H9 (cell line): ENCODE measurements around the gene FAXDC2. TPM values are rescaled to one million over a fixed set of nuclear protein-coding genes. Genes with fewer than 3 reads are reported as not detected.

Experiments used
- DNase-seq: peaks from one replicate; pipeline ENCODE4 v3.0.0-alpha.2; 2017
- H2AFZ ChIP-seq: one replicate; pipeline ENCODE4 v1.6.1; 2013; ENCODE audit warnings: mild to moderate bottlenecking, low read length, control low read depth, moderate library complexity
- H2AK5ac ChIP-seq: 2 replicates; pipeline ENCODE4 v1.6.1; 2013; ENCODE audit warnings: low read length, control low read depth, mixed read lengths; ENCODE audit not compliant: insufficient read length
- H2BK120ac ChIP-seq: one replicate; pipeline ENCODE4 v1.6.1; 2013; ENCODE audit warnings: low read depth, mild to moderate bottlenecking, low read length, control low read depth, inconsistent platforms; ENCODE audit not compliant: poor library complexity, severe bottlenecking
- H2BK12ac ChIP-seq: 2 replicates; pipeline ENCODE4 v1.6.1; 2013; ENCODE audit warnings: low read length, control low read depth, mixed read lengths, low read depth; ENCODE audit not compliant: insufficient read length
- H2BK15ac ChIP-seq: 2 replicates; pipeline ENCODE4 v1.6.1; 2013; ENCODE audit warnings: low read depth, low read length, control low read depth
- H2BK20ac ChIP-seq: one replicate; pipeline ENCODE4 v1.6.1; 2013; ENCODE audit warnings: low read depth, mild to moderate bottlenecking, low read length, control low read depth, inconsistent platforms; ENCODE audit not compliant: poor library complexity, severe bottlenecking
- H2BK5ac ChIP-seq: 2 replicates; pipeline ENCODE4 v1.6.1; 2013; ENCODE audit warnings: low read length, control low read depth, mixed read lengths; ENCODE audit not compliant: insufficient read length
- H3K14ac ChIP-seq: 2 replicates; pipeline ENCODE4 v1.6.1; 2013; ENCODE audit warnings: low read length, control low read depth; ENCODE audit not compliant: insufficient read depth
- H3K18ac ChIP-seq: 2 replicates; pipeline ENCODE4 v1.6.1; 2013; ENCODE audit warnings: low read depth, mild to moderate bottlenecking, mixed read lengths, low read length, control low read depth; ENCODE audit not compliant: insufficient read length
- H3K23ac ChIP-seq: 2 replicates; pipeline ENCODE4 v1.6.1; 2013; ENCODE audit warnings: low read length, control low read depth, mixed read lengths, low read depth; ENCODE audit not compliant: insufficient read length
- H3K23me2 ChIP-seq: 2 replicates; pipeline ENCODE4 v1.6.1; 2013; ENCODE audit warnings: low read depth, mild to moderate bottlenecking, mixed read lengths, low read length, control low read depth; ENCODE audit not compliant: insufficient read length, poor library complexity, severe bottlenecking
- H3K27ac ChIP-seq: 2 replicates; pipeline ENCODE4 v1.5.1; 2013; ENCODE audit warnings: low read length, control low read depth, mixed read lengths, low read depth; ENCODE audit not compliant: insufficient read length
- H3K27me3 ChIP-seq: 2 replicates; pipeline ENCODE4 v1.6.1; 2013; ENCODE audit warnings: low read length, control low read depth, inconsistent platforms; ENCODE audit not compliant: insufficient read depth
- H3K4ac ChIP-seq: 2 replicates; pipeline ENCODE4 v1.6.1; 2013; ENCODE audit warnings: low read depth, mild to moderate bottlenecking, control low read depth, inconsistent platforms, low read length, moderate library complexity
- H3K4me1 ChIP-seq: 2 replicates; pipeline ENCODE4 v1.6.1; 2013; ENCODE audit warnings: low read length, control low read depth, inconsistent platforms; ENCODE audit not compliant: insufficient read depth
- H3K4me2 ChIP-seq: 2 replicates; pipeline ENCODE4 v1.6.1; 2013; ENCODE audit warnings: low read length, control low read depth, mixed read lengths; ENCODE audit not compliant: insufficient read length, insufficient read depth
- H3K56ac ChIP-seq: 2 replicates; pipeline ENCODE4 v1.6.1; 2013; ENCODE audit warnings: low read depth, mild to moderate bottlenecking, mixed read lengths, low read length, control low read depth; ENCODE audit not compliant: insufficient read length
- H3K79me1 ChIP-seq: 2 replicates; pipeline ENCODE4 v1.6.1; 2013; ENCODE audit warnings: low read depth, mild to moderate bottlenecking, moderate library complexity, low read length, control low read depth, inconsistent platforms; ENCODE audit not compliant: insufficient read depth, poor library complexity, severe bottlenecking
- H3K79me2 ChIP-seq: 2 replicates; pipeline ENCODE4 v1.6.1; 2013; ENCODE audit warnings: low read length, control low read depth, inconsistent platforms; ENCODE audit not compliant: insufficient read depth
- H3K9ac ChIP-seq: 2 replicates; pipeline ENCODE4 v1.6.1; 2013; ENCODE audit warnings: low read length, control low read depth, mixed read lengths; ENCODE audit not compliant: insufficient read length; ENCODE audit errors: extremely low read depth
- H3K9me3 ChIP-seq: one replicate; pipeline ENCODE4 v1.6.1; 2013; ENCODE audit warnings: low read depth, low read length, inconsistent platforms; ENCODE audit not compliant: control insufficient read depth
- H3T11ph ChIP-seq: one replicate; pipeline ENCODE4 v1.6.1; 2013; ENCODE audit warnings: mild to moderate bottlenecking, low read length, control low read depth, inconsistent platforms
- H4K20me1 ChIP-seq: one replicate; pipeline ENCODE4 v1.6.1; 2013; ENCODE audit not compliant: control insufficient read depth, insufficient read length, insufficient read depth
- H4K5ac ChIP-seq: 2 replicates; pipeline ENCODE4 v1.6.1; 2013; ENCODE audit warnings: low read depth, mild to moderate bottlenecking, mixed read lengths, low read length, control low read depth; ENCODE audit not compliant: insufficient read length
- H4K8ac ChIP-seq: replicated peaks from 2 replicates; pipeline ENCODE4 v1.6.1; 2013; ENCODE audit warnings: low read length, control low read depth, mixed read lengths, low read depth; ENCODE audit not compliant: insufficient read length
- H4K91ac ChIP-seq: 2 replicates; pipeline ENCODE4 v1.6.1; 2013; ENCODE audit warnings: low read depth, mild to moderate bottlenecking, moderate library complexity, mixed read lengths, low read length, control low read depth; ENCODE audit not compliant: insufficient read length
- H3K27ac Mint-ChIP-seq, 3 experiments: 2 replicates in 2 of 3; 3 replicates in 1 of 3; pipeline ENCODE4 v1.8.0; 2020 to 2021; ENCODE audit warnings: mixed read lengths in 3 of 3, mild to moderate bottlenecking in 1 of 3, moderate library complexity in 1 of 3
- H3K27me3 Mint-ChIP-seq: 2 replicates; pipeline ENCODE4 v1.8.0; 2021; ENCODE audit warnings: low read depth, mild to moderate bottlenecking, moderate library complexity, mixed read lengths
- H3K36me3 Mint-ChIP-seq, 3 experiments: 2 replicates in 2 of 3; 3 replicates in 1 of 3; pipeline ENCODE4 v1.8.0; 2020 to 2021; ENCODE audit warnings: low read depth in 3 of 3, mixed read lengths in 3 of 3; ENCODE audit not compliant: insufficient read depth in 1 of 3
- H3K4me1 Mint-ChIP-seq, 2 experiments: 2 replicates each; pipeline ENCODE4 v1.8.0; 2020; ENCODE audit warnings: mixed read lengths in 2 of 2
- H3K4me3 Mint-ChIP-seq, 2 experiments: 2 replicates in 1 of 2; 3 replicates in 1 of 2; pipeline ENCODE4 v1.8.0; 2020 to 2021; ENCODE audit warnings: mild to moderate bottlenecking in 2 of 2, mixed read lengths in 2 of 2, moderate library complexity in 1 of 2
- H3K9me3 Mint-ChIP-seq, 2 experiments: 2 replicates in 1 of 2; 3 replicates in 1 of 2; pipeline ENCODE4 v1.8.0; 2020; ENCODE audit warnings: mild to moderate bottlenecking in 2 of 2, mixed read lengths in 2 of 2, moderate library complexity in 1 of 2
- WGBS: extraction: QIAGEN DNeasy Blood & Tissue Kit; methylation state at CpG from one replicate; pipeline ENCODE4 v1.1.7; 2013; ENCODE audit warnings: missing lambda C conversion rate, low lambda C conversion rate, mixed read lengths; ENCODE audit not compliant: insufficient read length; ENCODE audit errors: extremely low coverage; 5-methylcytosine and 5-hydroxymethylcytosine counted together
- total RNA-seq: library from RNA; stranded (reverse); gene quantifications from 2 replicates; pipeline ENCODE4 v1.2.1, GENCODE V29; 2021
- TF ChIP-seq, protein P1 (sequence below): fragments of 200-600 bp; sonication (generic); conservative IDR thresholded peaks from 3 replicates; pipeline ENCODE4 v1.8.0; 2021; ENCODE audit warnings: antibody characterized with exemption, mild to moderate bottlenecking

Gene FAXDC2
- total RNA-seq, 1 experiment from 2014 or later, result 3.0 TPM

DNA sequence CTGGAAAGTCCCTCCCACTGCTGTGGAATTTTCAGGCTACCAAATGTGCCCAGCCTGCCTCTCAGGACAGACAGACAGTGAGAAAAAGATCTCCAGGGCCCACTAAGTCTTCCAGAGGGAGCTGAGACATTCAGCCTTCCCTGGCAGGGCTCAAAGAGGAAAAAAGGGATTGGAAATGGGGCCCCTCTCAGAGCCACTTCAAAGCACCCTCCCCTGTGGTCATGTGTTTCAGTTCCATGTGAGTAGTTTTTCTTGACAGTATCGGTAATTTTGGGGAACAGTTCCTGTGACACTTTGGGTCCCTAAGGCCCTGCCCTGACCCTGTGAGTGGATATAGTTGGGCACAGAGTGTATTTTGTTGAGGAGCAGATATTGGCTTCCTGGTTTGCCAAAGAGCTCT, 70.3 kb downstream of the FAXDC2 start:
- Histone ChIP-seq H4K5ac (no peak overlapping the region), H3K9ac (no peak overlapping the region), H2BK20ac (no peak overlapping the region), H2BK12ac (no peak overlapping the region), H4K20me1 (no peaks in the 10 kb centered on the region), H2BK120ac (no peak overlapping the region), H2AK5ac (no peak overlapping the region), H3K27ac (no peak overlapping the region), H3K79me1 (peaks cover 3% of the 10 kb centered on the region), H3K4me1 (peaks cover 25% of the 10 kb centered on the region), H3K79me2 (peaks cover 85% of the 10 kb centered on the region), H3K18ac (no peak overlapping the region), H2BK5ac (no peak overlapping the region), H2BK15ac (no peak overlapping the region), H4K91ac (no peak overlapping the region), H3K9me3 (no peaks in the 10 kb centered on the region), H3T11ph (no peak overlapping the region), H3K14ac (no peak overlapping the region), H3K56ac (no peak overlapping the region), H3K23me2 (no peaks in the 10 kb centered on the region), H3K23ac (no peak overlapping the region), H3K4ac (no peak overlapping the region), H2AFZ (no peak overlapping the region), H3K4me2 (no peak overlapping the region), H4K8ac (no peak overlapping the region), H3K27me3 (no peaks in the 10 kb centered on the region)
- no peak for DNase-seq
- TF ChIP-seq, protein P1, sequence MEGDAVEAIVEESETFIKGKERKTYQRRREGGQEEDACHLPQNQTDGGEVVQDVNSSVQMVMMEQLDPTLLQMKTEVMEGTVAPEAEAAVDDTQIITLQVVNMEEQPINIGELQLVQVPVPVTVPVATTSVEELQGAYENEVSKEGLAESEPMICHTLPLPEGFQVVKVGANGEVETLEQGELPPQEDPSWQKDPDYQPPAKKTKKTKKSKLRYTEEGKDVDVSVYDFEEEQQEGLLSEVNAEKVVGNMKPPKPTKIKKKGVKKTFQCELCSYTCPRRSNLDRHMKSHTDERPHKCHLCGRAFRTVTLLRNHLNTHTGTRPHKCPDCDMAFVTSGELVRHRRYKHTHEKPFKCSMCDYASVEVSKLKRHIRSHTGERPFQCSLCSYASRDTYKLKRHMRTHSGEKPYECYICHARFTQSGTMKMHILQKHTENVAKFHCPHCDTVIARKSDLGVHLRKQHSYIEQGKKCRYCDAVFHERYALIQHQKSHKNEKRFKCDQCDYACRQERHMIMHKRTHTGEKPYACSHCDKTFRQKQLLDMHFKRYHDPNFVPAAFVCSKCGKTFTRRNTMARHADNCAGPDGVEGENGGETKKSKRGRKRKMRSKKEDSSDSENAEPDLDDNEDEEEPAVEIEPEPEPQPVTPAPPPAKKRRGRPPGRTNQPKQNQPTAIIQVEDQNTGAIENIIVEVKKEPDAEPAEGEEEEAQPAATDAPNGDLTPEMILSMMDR, result no peak
- no peak overlapping the region for H3K4me3 Mint-ChIP-seq
- H3K36me3 Mint-ChIP-seq, result peaks cover 0 to 4% (median 3%) of the 10 kb centered on the region in 3 experiments; a peak in 3 of 7 replicates
- H3K27ac Mint-ChIP-seq, result peak overlapping the region; percentile 7 to 90 (median 19); a peak in 4 of 7 replicates
- H3K4me1 Mint-ChIP-seq, result peaks cover 67 to 75% of the 10 kb centered on the region in 2 experiments
- WGBS, result no CpG with 5 or more reads among the region's 1 CpG
- H3K9me3 Mint-ChIP-seq, result no peaks in the 10 kb centered on the region
- no peaks in the 10 kb centered on the region for H3K27me3 Mint-ChIP-seq
